HG03066 (cell line): ENCODE results near the gene B9D1.

Experiments used
- ATAC-seq: cut with Tn5 transposase; IDR thresholded peaks from one replicate; pipeline ENCODE4 v1.9.1; 2021; ENCODE audit warnings: low read depth; ENCODE audit not compliant: unreplicated experiment

B9D1 gene

DNA sequence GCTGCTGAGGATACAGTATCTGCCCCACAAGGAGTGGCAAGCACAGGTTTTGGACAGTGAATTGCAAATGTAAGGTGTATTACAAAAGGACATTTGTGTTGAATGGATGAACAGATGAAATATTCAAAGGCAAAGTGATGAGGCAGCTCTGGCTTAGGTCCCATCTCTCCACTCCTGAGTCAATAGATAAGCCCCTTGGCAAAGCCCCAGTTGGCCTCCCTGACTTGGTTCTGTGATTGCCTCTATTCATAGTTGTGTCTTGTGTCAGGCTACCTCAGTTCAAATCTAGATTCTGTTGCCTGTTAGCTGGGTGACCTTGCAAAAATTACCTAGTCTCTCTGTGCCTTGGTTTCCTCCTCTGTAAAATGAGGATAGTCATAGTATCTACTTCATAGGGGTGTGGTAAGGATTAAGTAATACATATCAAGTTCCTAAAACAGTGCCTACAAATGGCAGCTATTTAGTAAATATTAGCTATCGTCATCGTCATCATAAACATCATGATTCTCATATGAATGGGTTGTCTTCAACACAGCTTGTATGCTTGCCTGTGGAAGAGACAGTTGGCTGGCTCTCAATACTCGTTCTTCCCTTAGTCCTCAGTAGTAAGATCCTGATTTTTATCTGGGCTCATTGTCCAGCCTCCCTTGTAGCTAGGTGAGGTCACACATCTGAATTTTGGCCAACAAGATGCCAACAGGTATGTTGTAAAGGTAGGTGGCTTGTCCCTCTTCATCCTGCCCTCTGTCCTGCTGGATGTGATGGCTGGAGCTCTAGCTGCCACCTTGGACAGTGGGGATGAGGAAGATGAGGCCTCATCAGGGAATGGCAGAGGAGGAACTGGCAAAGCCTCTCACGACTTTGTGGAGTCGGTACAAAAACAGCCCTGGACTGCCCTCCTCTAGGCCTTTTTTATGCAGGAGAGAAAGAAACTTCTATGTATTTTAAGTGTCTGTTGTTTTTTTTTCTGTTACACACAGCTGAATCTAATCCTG lies 26.6 kb upstream of the B9D1 start:
- no peak for ATAC-seq

DNA sequence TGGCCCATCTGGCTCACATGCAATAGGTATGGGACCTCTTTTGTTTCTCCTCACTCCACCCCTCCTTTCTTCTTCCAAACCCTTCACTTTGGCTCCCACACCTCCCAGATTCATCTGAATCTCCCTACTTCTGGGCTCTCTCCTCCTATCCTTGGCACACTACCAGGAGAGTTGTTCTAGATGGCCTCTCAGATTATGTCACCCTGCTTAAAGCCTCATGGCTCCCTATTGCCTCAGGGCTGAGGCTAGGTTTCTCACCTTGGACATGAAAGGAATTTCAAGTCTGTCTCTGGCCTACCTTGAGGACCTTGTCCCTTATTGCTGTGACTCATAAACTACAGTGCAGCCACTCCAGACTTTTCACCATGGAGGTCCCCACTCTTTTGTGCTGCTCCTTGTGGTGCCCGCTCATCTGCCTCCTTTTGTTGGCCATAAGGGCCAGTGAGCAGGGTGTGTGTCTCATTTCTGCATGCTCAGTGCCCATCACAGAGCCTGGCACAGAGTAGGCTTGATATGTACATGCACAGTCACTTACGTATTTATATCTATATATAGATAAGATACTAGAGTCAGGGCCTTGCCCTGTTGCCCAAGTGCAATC lies 25.5 kb upstream of the B9D1 start:
- ATAC-seq, result no peak

DNA sequence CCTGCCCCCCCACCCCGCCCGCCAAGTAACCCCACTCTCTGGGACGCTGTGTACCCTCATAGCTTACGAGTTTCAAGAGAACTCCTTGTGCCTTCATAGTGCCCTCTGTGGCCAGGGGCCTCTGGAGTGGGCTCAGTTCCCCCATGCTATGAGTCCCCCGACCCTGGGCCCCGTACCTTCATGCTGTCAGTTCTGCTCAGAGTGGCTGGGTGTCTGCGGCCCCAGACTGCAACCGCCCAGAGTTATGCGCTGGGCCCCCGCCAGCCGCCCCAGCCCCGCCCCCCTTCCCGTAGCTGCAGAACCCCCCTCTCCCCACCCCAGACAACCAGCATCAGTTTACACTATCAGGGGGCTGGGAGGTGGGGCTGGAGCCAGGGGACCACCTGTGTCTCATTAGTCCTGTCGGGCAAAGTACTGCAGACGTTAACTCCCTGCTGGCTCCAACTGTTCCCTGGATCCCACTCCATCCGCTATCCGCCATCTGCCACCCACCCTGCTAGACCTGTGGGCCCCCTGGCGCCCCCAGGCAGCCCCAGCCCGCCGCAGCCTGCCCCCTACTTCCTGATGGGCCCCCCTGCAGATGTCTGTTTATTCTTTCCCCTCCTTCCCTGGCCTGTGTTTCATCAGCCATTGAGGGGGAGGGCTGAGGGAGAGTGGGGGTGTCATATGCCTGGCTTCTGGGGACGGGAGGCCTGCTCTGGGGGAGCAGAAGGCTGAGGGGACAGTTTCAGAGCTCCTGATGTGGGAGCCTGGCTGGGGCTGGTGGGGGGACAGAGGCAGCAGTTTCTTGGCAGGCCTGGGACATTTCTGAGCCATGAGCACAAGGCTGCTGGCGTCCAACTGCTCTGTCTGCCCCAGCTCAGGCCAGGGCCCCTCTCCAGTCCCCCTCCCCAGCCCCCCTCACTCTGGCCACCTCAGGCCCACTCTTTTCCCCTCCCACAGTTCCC lies 24.7 kb upstream of the B9D1 start, which contains the start of gene MFAP4:
Gene MFAP4 (minus strand): TSS at position 217 of the 947 bp plus-strand sequence. CDS start 35 bp downstream, at position 182.
- no peak for ATAC-seq

DNA sequence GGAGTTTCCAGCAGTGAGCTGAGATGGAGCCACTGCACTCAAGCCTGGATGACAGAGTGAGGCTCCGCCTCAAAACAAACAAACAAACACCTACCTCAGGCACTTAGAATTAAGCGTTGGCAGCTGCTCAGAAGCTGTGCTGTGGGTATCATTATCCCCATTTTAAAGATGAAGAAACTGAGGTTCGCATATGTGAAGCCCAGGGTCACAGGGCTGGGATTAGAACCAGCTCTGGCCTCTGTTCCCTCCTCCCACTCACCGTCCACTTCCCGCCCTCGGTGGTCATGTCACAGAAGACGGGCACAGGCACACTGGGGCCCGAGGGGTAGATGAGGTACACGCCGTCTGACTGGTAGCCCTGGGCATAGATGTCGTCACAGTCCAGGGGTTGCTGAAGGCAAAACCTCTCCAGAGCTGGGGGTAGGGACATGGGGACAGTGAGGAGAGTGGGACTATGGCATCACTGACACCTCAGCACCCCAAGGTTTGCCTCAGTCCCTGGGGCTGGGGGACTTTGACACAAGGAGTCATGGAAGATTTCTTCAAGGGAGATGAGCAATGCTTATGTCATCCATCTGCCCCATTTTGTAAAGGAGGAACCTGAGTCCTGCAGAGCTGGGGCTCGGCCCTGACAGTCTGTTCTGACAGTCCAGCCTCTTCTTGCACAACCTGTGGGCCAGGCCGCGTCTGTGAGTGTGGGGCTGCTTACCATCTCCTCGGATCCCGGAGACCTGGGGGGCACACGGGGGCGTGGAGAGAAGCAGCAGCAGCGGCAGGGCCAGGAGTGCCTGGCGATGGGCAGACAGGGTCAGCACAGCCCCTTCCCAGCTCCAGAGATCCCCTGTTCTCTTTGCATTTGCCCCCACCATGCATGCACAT lies 23.8 kb upstream of the B9D1 start:
- no peak for ATAC-seq

GRCh38 chr17:19385521-19385983 lies 23.0 kb upstream of the B9D1 start:
- ATAC-seq, result no peak

- ATAC-seq, result no peak
These were observed 22.3 kb upstream of the B9D1 start for GRCh38 chr17:19384723-19385391.

DNA sequence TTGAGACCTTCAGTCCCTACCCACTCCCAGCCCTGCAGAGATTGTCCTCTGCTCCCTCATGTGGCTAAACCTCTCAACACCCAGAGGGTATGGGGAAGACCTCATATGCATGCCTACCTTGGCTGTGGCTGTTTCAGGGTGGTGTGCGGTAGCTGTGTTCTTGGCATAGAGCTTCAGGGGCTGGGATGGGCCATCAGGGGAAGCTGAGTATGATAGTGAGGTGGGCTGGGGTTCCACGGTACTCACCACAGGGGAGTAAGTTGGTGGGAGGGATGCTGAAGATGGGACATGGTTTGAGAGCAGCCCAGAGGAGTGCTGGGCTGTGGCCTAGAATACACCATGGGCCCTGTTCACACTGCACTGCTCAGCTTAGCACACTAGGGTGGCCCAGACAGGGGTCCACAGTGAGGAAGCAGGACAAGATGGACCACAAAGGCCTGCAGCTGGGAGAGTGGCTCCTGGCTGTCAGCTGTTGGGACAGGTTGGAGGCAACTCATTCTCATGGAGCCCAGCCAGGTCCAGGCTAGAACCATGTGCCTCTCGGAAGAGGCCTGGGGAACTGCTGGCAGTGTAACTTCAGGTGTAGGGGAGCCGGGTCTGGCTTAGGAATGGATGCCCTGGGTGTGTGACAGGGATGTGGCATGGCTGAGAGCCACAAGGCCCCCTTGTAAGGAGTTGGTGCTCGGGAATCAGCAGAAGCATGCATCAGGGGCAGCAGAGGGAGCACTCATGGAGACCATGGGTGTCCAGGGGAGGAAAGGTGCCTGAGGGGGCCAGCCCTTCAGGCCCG lies 21.4 kb upstream of the B9D1 start:
- ATAC-seq, result no peak

DNA sequence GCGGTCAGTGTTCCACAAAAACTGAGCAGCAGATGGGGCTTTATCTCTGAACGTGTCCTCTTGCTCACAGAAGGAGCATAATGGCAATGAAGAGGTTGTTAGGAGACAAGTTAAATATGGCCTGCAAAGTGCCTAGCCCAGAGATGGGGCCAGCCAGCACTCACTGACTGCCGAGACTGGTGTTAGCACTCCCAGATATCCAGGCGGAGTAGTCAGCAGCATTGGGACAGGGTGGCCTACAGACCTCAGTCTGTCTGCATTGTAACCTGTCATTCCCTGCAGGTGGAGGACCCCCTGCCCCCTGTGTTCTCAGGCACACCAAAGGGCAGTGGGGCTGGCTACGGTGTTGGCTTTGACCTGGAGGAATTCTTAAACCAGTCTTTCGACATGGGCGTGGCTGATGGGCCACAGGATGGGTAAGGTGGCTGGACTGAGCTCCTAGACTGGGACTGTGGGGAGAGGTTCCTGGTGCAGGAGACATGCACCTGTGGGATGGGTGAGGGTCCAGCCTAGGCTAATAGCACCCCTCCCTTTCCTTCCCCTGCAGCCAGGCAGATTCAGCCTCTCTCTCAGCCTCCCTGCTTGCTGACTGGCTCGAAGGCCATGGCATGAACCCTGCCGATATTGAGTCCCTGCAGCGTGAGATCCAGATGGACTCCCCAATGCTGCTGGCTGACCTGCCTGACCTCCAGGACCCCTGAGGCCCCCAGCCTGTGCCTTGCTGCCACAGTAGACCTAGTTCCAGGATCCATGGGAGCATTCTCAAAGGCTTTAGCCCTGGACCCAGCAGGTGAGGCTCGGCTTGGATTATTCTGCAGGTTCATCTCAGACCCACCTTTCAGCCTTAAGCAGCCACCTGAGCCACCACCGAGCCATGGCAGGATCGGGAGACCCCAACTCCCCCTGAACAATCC lies 20.3 kb upstream of the B9D1 start:
- no peak for ATAC-seq

DNA sequence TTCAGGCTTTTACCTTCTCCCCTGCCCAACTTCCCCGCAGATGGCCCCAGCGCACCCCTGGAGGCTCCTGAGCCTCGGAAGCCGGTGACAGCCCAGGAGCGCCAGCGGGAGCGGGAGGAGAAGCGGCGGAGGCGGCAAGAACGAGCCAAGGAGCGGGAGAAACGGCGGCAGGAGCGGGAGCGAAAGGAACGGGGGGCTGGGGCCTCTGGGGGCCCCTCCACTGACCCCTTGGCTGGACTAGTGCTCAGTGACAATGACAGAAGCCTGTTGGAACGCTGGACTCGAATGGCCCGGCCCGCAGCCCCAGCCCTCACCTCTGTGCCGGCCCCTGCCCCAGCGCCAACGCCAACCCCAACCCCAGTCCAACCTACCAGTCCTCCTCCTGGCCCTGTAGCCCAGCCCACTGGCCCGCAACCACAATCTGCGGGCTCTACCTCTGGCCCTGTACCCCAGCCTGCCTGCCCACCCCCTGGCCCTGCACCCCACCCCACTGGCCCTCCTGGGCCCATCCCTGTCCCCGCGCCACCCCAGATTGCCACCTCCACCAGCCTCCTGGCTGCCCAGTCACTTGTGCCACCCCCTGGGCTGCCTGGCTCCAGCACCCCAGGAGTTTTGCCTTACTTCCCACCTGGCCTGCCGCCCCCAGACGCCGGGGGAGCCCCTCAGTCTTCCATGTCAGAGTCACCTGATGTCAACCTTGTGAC lies 19.4 kb upstream of the B9D1 start:
- ATAC-seq, result no peak

- ATAC-seq, result no peak
These were observed 18.8 kb upstream of the B9D1 start for GRCh38 chr17:19381361-19381740.

DNA sequence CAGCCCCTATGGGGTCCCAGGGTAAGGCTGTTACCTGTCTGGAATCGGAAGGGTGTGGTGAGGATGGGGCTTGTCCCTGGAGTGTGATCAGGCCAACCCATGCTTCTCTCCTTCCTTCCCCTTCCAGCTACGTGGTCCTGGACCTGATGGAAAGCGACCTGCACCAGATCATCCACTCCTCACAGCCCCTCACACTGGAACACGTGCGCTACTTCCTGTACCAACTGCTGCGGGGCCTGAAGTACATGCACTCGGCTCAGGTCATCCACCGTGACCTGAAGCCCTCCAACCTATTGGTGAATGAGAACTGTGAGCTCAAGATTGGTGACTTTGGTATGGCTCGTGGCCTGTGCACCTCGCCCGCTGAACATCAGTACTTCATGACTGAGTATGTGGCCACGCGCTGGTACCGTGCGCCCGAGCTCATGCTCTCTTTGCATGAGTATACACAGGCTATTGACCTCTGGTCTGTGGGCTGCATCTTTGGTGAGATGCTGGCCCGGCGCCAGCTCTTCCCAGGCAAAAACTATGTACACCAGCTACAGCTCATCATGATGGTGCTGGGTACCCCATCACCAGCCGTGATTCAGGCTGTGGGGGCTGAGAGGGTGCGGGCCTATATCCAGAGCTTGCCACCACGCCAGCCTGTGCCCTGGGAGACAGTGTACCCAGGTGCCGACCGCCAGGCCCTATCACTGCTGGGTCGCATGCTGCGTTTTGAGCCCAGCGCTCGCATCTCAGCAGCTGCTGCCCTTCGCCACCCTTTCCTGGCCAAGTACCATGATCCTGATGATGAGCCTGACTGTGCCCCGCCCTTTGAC lies 18.2 kb upstream of the B9D1 start:
- no peak for ATAC-seq

DNA sequence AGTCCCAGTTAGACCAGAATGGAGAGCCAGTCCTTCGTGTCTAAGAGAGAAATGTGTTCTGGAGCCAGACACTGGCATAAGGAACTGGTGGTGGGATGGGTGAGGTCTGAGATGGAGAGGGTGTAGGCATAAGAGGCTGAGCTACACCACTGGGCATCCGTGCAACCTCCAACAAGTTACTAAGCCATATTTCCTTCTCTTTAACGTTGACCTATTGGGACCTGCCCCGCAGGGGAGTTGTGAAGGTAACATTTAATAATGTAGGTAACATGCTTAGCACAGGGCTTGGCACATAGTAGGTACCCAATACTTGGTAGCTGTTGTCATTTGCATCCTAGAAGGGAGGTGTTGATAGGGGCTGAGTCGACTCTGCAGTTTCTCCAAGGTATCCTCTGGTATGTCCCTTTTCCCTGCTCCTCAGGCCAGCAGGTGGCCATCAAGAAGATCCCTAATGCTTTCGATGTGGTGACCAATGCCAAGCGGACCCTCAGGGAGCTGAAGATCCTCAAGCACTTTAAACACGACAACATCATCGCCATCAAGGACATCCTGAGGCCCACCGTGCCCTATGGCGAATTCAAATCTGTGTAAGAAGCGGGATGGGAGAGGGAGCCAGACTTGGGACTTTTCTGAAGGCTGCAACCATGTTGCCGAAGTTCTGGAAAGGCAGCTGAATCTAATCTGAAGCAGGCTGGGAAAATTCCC lies 17.0 kb upstream of the B9D1 start:
- no peak for ATAC-seq

DNA sequence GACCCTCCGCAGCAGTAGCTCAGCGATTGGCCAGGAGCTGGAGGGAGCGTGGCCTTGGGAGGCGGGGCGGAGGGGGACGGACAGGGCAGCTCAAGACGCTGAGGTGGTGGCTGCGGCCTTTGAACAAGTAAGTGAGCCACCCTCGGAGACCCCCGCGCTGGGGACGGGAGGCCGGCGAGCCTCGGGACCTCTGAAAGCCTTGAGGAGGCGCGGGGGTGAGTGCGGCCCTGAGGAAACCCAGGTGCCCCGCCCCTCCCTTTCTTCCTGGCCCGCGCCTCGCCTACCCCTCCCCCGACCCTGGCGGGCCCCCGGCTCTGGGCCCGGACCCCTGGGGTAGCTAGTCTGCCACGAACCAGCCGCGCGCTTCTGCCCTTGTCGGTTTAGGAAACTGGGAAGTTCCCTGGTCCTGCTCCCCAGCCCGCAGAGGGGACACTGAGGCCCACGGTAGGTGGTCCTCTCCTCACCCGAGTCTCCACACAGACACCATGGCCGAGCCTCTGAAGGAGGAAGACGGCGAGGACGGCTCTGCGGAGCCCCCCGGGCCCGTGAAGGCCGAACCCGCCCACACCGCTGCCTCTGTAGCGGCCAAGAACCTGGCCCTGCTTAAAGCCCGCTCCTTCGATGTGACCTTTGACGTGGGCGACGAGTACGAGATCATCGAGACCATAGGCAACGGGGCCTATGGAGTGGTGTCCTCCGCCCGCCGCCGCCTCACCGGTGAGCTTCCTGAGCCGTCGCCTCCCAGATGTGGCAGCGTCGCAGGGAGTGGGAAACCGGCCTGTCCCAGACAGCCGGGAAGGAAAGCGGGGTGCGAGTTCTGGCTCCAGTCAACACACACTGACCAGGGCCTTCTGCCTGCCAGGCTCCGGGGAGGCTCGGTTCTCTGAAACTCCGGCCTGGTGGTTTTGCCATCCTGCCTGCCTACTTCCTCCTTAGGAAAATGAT lies 16.2 kb upstream of the B9D1 start, which contains the start of gene MAPK7:
Gene MAPK7 (plus strand): TSS at position 83 of the 945 bp plus-strand sequence. CDS start 403 bp downstream, at position 486.
- ATAC-seq, result peak; percentile 24
